ENCODE data around the gene USH2A.

Gene USH2A

GRCh38 chr1:215792446-215792845 is 630.8 kb downstream of the USH2A start:
- no peaks in the 10 kb centered on the region for H3K27me3 ChIP-seq (ENCODE audit: insufficient read depth, low read depth, severe bottlenecking)
- TF ChIP-seq CTCF (IDR thresholded peaks at IDR 0.05; ENCODE audit: low read depth, low read length), result no peak
- no peaks in the 10 kb centered on the region for H3K9me3 ChIP-seq (ENCODE audit: severe bottlenecking)
- no peak for DNase-seq
- no peak overlapping the region for H3K27ac ChIP-seq
- H3K36me3 ChIP-seq, result no peaks in the 10 kb centered on the region
- H3K4me3 ChIP-seq (ENCODE audit: low read depth, low read length), result no peak overlapping the region

- Histone ChIP-seq H3K27me3 (ENCODE audit: insufficient read depth, low read depth, severe bottlenecking) (no peaks in the 10 kb centered on the region), H3K9me3 (ENCODE audit: severe bottlenecking) (no peaks in the 10 kb centered on the region), H3K4me3 (ENCODE audit: low read depth, low read length) (no peak overlapping the region), H3K27ac (no peak overlapping the region), H3K36me3 (no peaks in the 10 kb centered on the region)
- no peak for DNase-seq
- TF ChIP-seq CTCF (IDR thresholded peaks at IDR 0.05; ENCODE audit: low read depth, low read length), result no peak
Observed at GRCh38 chr1:215789981-215790380, 633.3 kb downstream of the USH2A start.

- no peaks in the 10 kb centered on the region for H3K27me3 ChIP-seq (ENCODE audit: insufficient read depth, low read depth, severe bottlenecking)
- no peak overlapping the region for H3K4me3 ChIP-seq (ENCODE audit: low read depth, low read length)
- no peak overlapping the region for H3K27ac ChIP-seq
- DNase-seq, result no peak
- H3K9me3 ChIP-seq (ENCODE audit: severe bottlenecking), result no peaks in the 10 kb centered on the region
- TF ChIP-seq CTCF (IDR thresholded peaks at IDR 0.05; ENCODE audit: low read depth, low read length), result no peak
- no peaks in the 10 kb centered on the region for H3K36me3 ChIP-seq
Observed at GRCh38 chr1:215786997-215787396, 636.3 kb downstream of the USH2A start.

GRCh38 chr1:215780641-215781040 is 642.6 kb downstream of the USH2A start:
- no peaks in the 10 kb centered on the region for H3K9me3 ChIP-seq (ENCODE audit: severe bottlenecking)
- DNase-seq, result no peak
- H3K4me3 ChIP-seq (ENCODE audit: low read depth, low read length), result no peak overlapping the region
- no peak for TF ChIP-seq CTCF (IDR thresholded peaks at IDR 0.05; ENCODE audit: low read depth, low read length)
- H3K27ac ChIP-seq, result no peak overlapping the region
- no peaks in the 10 kb centered on the region for H3K27me3 ChIP-seq (ENCODE audit: insufficient read depth, low read depth, severe bottlenecking)
- H3K36me3 ChIP-seq, result no peaks in the 10 kb centered on the region

- H3K9me3 ChIP-seq (ENCODE audit: severe bottlenecking), result no peaks in the 10 kb centered on the region
- no peak for TF ChIP-seq CTCF (IDR thresholded peaks at IDR 0.05; ENCODE audit: low read depth, low read length)
- no peak for DNase-seq
Observed at GRCh38 chr1:215780139-215780538, 643.1 kb downstream of the USH2A start.

GRCh38 chr1:215779729-215780128 is 643.5 kb downstream of the USH2A start:
- DNase-seq, result no peak
- TF ChIP-seq CTCF (IDR thresholded peaks at IDR 0.05; ENCODE audit: low read depth, low read length), result no peak

More at GRCh38 chr1:215780139-215780538, 643.1 kb downstream of the USH2A start:
- Histone ChIP-seq H3K27me3 (ENCODE audit: insufficient read depth, low read depth, severe bottlenecking) (no peaks in the 10 kb centered on the region), H3K36me3 (no peaks in the 10 kb centered on the region), H3K27ac (no peak overlapping the region), H3K4me3 (ENCODE audit: low read depth, low read length) (no peak overlapping the region)

More at GRCh38 chr1:215779729-215780128, 643.5 kb downstream of the USH2A start:
- H3K36me3 ChIP-seq, result no peaks in the 10 kb centered on the region
- H3K27me3 ChIP-seq (ENCODE audit: insufficient read depth, low read depth, severe bottlenecking), result no peaks in the 10 kb centered on the region
- no peak overlapping the region for H3K27ac ChIP-seq
- no peak overlapping the region for H3K4me3 ChIP-seq (ENCODE audit: low read depth, low read length)
- H3K9me3 ChIP-seq (ENCODE audit: severe bottlenecking), result no peaks in the 10 kb centered on the region

All from WERI-Rb-1 (cell line).